Lower leg skin (tissue), 3 donors: ENCODE results near the gene COL4A1.

Experiments
- CTCF ChIP-seq, 3 donors: fragments of 450-650 bp; IDR thresholded peaks; one replicate each; pipeline ENCODE4 v1.5.1; 2016; ENCODE audit warnings: antibody characterized with exemption in 3 of 3, mild to moderate bottlenecking in 3 of 3, moderate library complexity in 2 of 3
- POLR2A ChIP-seq, 2 donors: fragments of 450-650 bp; IDR thresholded peaks; one replicate each; pipeline ENCODE4 v1.6.1; 2016 to 2017; ENCODE audit warnings: antibody characterized with exemption in 2 of 2, mild to moderate bottlenecking in 1 of 2, moderate library complexity in 1 of 2

DNA sequence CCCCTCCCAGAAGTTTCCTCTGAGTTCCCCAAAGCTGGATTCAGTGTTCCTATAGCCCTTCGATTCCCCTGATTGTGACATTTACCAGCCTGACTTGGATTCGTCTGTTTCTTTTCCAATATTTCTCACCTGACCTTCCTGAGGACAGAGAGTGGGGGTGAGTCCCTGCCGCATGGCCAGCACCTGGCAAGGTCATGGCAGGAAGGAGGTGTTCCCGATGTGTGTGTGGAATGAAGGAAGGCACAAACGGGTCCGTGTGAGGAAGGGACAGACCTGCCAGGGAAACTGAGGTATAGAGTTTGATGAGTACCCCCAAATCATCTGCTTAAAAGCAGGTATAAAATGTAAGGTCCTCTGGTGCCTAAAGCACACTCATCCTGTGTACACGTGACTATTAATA, 3.3 kb downstream of the COL4A1 start:
- TF ChIP-seq CTCF (IDR thresholded peaks at IDR 0.05) = no peak
- TF ChIP-seq POLR2A (IDR thresholded peaks at IDR 0.05) = no peak
